BLaER1 treated with 17β-estradiol and CSF1 and Interleukin-3, amounts not matched to agents 10 nM and 100 nM (cell line): ENCODE measurements around the gene KCNQ2.

Experiments
- H3K27ac ChIP-seq, 11 experiments: shearing (Covaris generic); formaldehyde crosslinking; 2 replicates each; pipeline ENCODE4 v1.8.1; 2022
- H3K27me3 ChIP-seq, 11 experiments: shearing (Covaris generic); formaldehyde crosslinking; 2 replicates each; pipeline ENCODE4 v1.8.1; 2022
- H3K36me3 ChIP-seq, 11 experiments: shearing (Covaris generic); formaldehyde crosslinking; 2 replicates each; pipeline ENCODE4 v1.8.1; 2022
- H3K4me1 ChIP-seq, 10 experiments: shearing (Covaris generic); formaldehyde crosslinking; 2 replicates each; pipeline ENCODE4 v1.8.1; 2022
- H3K4me2 ChIP-seq, 11 experiments: shearing (Covaris generic); formaldehyde crosslinking; 2 replicates each; pipeline ENCODE4 v1.8.1; 2022
- H3K4me3 ChIP-seq, 10 experiments: shearing (Covaris generic); formaldehyde crosslinking; 2 replicates each; pipeline ENCODE4 v1.8.1; 2022
- H3K9ac ChIP-seq, 11 experiments: shearing (Covaris generic); formaldehyde crosslinking; 2 replicates each; pipeline ENCODE4 v1.8.1; 2022
- H3K9me3 ChIP-seq, 11 experiments: shearing (Covaris generic); formaldehyde crosslinking; replicated peaks in 1 of 11; 2 replicates each; pipeline ENCODE4 v1.8.1; 2022
- H4K20me1 ChIP-seq, 11 experiments: shearing (Covaris generic); formaldehyde crosslinking; 2 replicates each; pipeline ENCODE4 v1.8.1; 2022
- Cebpa-rat ChIP-seq, 11 experiments: shearing (Covaris generic); IDR thresholded peaks; 2 replicates each; pipeline ENCODE4 v1.8.1; 2022

KCNQ2 gene

GRCh38 chr20:63406011-63406410, 66.4 kb downstream of the KCNQ2 start:
- H3K9ac ChIP-seq: no peak overlapping the region
- no peak overlapping the region for H3K4me3 ChIP-seq
- H4K20me1 ChIP-seq: peaks cover 0 to 78% (median 10%) of the 10 kb centered on the region in 11 experiments; a peak in 11 of 22 replicates
- H3K27ac ChIP-seq: no peak overlapping the region
- H3K4me1 ChIP-seq: peaks cover 0 to 29% (median 12%) of the 10 kb centered on the region in 10 experiments; a peak in 12 of 20 replicates
- no peaks in the 10 kb centered on the region for H3K36me3 ChIP-seq
- peak overlapping the region in 2 of 11 experiments; percentile 10 to 12; a peak in 2 of 22 replicates for H3K4me2 ChIP-seq
- TF ChIP-seq Cebpa-rat (IDR thresholded peaks at IDR 0.05): no peak
- H3K27me3 ChIP-seq: peaks cover under 1 to 24% (median 18%) of the 10 kb centered on the region in 11 experiments; a peak in 20 of 22 replicates
- H3K9me3 ChIP-seq: no peaks in the 10 kb centered on the region

- peaks cover 9 to 30% (median 25%) of the 10 kb centered on the region in 11 experiments; a peak in 20 of 22 replicates for H3K27me3 ChIP-seq
- TF ChIP-seq Cebpa-rat (IDR thresholded peaks at IDR 0.05): no peak
- no peak overlapping the region for H3K4me2 ChIP-seq
- H3K4me1 ChIP-seq: peaks cover 0 to 27% (median 11%) of the 10 kb centered on the region in 10 experiments; a peak in 12 of 20 replicates
- peaks cover 0 to 77% (median 10%) of the 10 kb centered on the region in 11 experiments; a peak in 12 of 22 replicates for H4K20me1 ChIP-seq
- H3K4me3 ChIP-seq: no peak overlapping the region
- no peaks in the 10 kb centered on the region for H3K36me3 ChIP-seq
- no peak overlapping the region for H3K9ac ChIP-seq
- H3K9me3 ChIP-seq: no peaks in the 10 kb centered on the region
- H3K27ac ChIP-seq: no peak overlapping the region
These were observed 67.2 kb downstream of the KCNQ2 start for GRCh38 chr20:63405102-63405730.

- Histone ChIP-seq H3K4me1 (peaks cover 0 to 27% (median 11%) of the 10 kb centered on the region in 10 experiments; a peak in 12 of 20 replicates), H3K36me3 (no peaks in the 10 kb centered on the region), H4K20me1 (peaks cover 0 to 82% (median 10%) of the 10 kb centered on the region in 11 experiments; a peak in 12 of 22 replicates), H3K4me2 (no peak overlapping the region), H3K4me3 (no peak overlapping the region), H3K27me3 (peaks cover 9 to 38% (median 29%) of the 10 kb centered on the region in 11 experiments; a peak in 20 of 22 replicates), H3K9me3 (no peaks in the 10 kb centered on the region), H3K27ac (no peak overlapping the region), H3K9ac (no peak overlapping the region)
- TF ChIP-seq Cebpa-rat (IDR thresholded peaks at IDR 0.05): no peak
These were observed 68.0 kb downstream of the KCNQ2 start for GRCh38 chr20:63404129-63405085.

GRCh38 chr20:63403403-63404105, 68.9 kb downstream of the KCNQ2 start:
- H3K36me3 ChIP-seq: no peaks in the 10 kb centered on the region
- no peaks in the 10 kb centered on the region for H3K9me3 ChIP-seq
- no peak overlapping the region for H3K9ac ChIP-seq
- no peak for TF ChIP-seq Cebpa-rat (IDR thresholded peaks at IDR 0.05)
- H3K27ac ChIP-seq: no peak overlapping the region
- peaks cover 9 to 46% (median 29%) of the 10 kb centered on the region in 11 experiments; a peak in 20 of 22 replicates for H3K27me3 ChIP-seq
- H3K4me1 ChIP-seq: peaks cover 0 to 27% (median 11%) of the 10 kb centered on the region in 10 experiments; a peak in 12 of 20 replicates
- no peak overlapping the region for H3K4me3 ChIP-seq
- H3K4me2 ChIP-seq: peak overlapping the region in 4 of 11 experiments; percentile 15 to 52 (median 28); a peak in 5 of 22 replicates
- H4K20me1 ChIP-seq: peaks cover 0 to 88% (median 10%) of the 10 kb centered on the region in 11 experiments; a peak in 12 of 22 replicates

GRCh38 chr20:63402860-63403220, 69.6 kb downstream of the KCNQ2 start:
- Histone ChIP-seq H4K20me1 (peaks cover 0 to 90% (median 10%) of the 10 kb centered on the region in 11 experiments; a peak in 12 of 22 replicates), H3K27me3 (peaks cover 9 to 53% (median 30%) of the 10 kb centered on the region in 11 experiments; a peak in 20 of 22 replicates), H3K4me2 (peak overlapping the region in 7 of 11 experiments; percentile 15 to 52 (median 33); a peak in 11 of 22 replicates), H3K27ac (no peak overlapping the region), H3K9ac (no peak overlapping the region), H3K9me3 (no peaks in the 10 kb centered on the region), H3K4me3 (no peak overlapping the region), H3K36me3 (no peaks in the 10 kb centered on the region), H3K4me1 (peaks cover 0 to 27% (median 11%) of the 10 kb centered on the region in 10 experiments; a peak in 12 of 20 replicates)
- TF ChIP-seq Cebpa-rat (IDR thresholded peaks at IDR 0.05): no peak

- H4K20me1 ChIP-seq: peaks cover 0 to 90% (median 10%) of the 10 kb centered on the region in 11 experiments; a peak in 12 of 22 replicates
- TF ChIP-seq Cebpa-rat (IDR thresholded peaks at IDR 0.05): no peak
These were observed 70.1 kb downstream of the KCNQ2 start for GRCh38 chr20:63402181-63402859.

GRCh38 chr20:63401384-63402110, 70.9 kb downstream of the KCNQ2 start:
- no peaks in the 10 kb centered on the region for H3K9me3 ChIP-seq
- no peak overlapping the region for H3K9ac ChIP-seq
- TF ChIP-seq Cebpa-rat (IDR thresholded peaks at IDR 0.05): no peak
- no peak overlapping the region for H3K27ac ChIP-seq
- H3K4me3 ChIP-seq: no peak overlapping the region
- H3K36me3 ChIP-seq: no peaks in the 10 kb centered on the region
- H3K27me3 ChIP-seq: peaks cover 9 to 66% (median 39%) of the 10 kb centered on the region in 11 experiments; a peak in 20 of 22 replicates
- peaks cover 0 to 89% (median 10%) of the 10 kb centered on the region in 11 experiments; a peak in 12 of 22 replicates for H4K20me1 ChIP-seq
- H3K4me2 ChIP-seq: no peak overlapping the region
- peaks cover 0 to 27% (median 11%) of the 10 kb centered on the region in 10 experiments; a peak in 12 of 20 replicates for H3K4me1 ChIP-seq

More at GRCh38 chr20:63402181-63402859, 70.1 kb downstream of the KCNQ2 start:
- peaks cover 9 to 58% (median 32%) of the 10 kb centered on the region in 11 experiments; a peak in 20 of 22 replicates for H3K27me3 ChIP-seq
- H3K9me3 ChIP-seq: no peaks in the 10 kb centered on the region
- H3K4me3 ChIP-seq: no peak overlapping the region
- H3K36me3 ChIP-seq: no peaks in the 10 kb centered on the region
- H3K27ac ChIP-seq: no peak overlapping the region
- peaks cover 0 to 27% (median 11%) of the 10 kb centered on the region in 10 experiments; a peak in 12 of 20 replicates for H3K4me1 ChIP-seq
- no peak overlapping the region for H3K9ac ChIP-seq
- peak overlapping the region in 7 of 11 experiments; percentile 15 to 52 (median 33); a peak in 11 of 22 replicates for H3K4me2 ChIP-seq
